HG03060 (cell line): ENCODE results near the gene DOK5.
"Not testable (repeated sequence)": the region's sequence is repeated elsewhere in the genome, so short reads cannot be mapped to it uniquely, and the experiment has no call there.

ENCODE experiments used
- ATAC-seq: cut with Tn5 transposase; IDR thresholded peaks from one replicate; pipeline ENCODE4 v1.9.1; 2021; ENCODE audit warnings: low read depth, moderate number of reproducible peaks; ENCODE audit not compliant: unreplicated experiment

The DOK5 gene

GRCh38 chr20:54475334-54476168 lies at the start of gene DOK5:
Gene DOK5 (plus strand): TSS chr20:54475593. CDS start chr20:54475947, 354 bp downstream.
- no peak for ATAC-seq

DNA sequence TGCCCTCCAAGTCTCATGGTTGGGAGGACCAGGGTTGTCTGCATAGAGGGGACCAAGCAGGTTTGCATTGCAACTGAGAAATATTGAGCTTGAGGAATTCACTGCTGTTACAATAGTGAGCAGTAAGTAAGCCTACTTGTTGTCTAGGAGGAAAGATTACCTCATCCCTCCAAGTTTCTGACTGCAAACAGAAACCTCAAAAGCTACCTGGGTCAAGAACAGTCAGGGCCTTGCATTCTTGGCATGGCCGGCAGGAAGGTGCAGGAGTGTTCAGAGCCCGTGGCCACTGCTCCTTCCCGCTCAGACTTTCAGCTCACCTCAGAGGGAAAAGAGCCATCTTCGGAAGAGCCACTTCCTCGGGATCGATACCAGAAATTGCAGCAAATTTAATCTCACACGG lies 46.0 kb upstream of the DOK5 start:
- ATAC-seq: no peak

DNA sequence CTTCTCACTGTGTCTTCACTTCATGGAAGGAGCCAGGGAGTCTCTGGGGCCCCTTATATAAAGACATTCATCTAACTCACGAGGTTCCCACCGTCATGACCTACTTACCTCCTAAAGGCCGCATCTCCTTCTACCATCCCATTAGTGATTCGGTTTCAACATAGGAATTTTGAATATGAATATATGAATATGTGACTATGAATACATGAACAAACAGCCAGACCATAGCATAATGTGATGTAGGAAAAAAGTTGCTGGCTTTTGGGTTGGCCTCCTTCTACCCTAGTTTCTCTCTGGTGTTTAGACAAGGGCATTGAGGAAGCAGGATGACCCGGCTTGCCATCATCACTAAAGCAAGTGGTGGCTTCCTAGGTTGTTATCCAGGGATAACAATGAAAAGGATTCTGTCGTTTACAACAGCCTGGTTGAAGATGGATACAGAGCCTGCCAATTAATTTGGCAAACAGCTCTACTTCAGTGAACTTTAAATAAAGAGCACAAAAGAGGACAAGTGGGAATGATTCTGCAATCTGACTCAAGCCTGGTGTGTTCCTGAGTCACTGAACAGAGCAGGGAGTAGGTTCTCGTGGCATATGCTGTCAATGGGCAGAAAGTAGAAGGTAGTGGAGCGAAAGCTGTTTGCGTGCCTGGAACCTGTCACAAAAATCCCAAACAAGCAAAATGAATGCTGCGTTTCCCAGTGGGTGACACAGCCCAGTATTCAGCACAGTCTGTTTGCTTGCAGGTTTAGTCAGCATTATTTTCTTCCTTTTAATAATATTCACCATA lies 44.0 kb upstream of the DOK5 start:
- ATAC-seq: no peak

GRCh38 chr20:54432966-54433365 lies 42.4 kb upstream of the DOK5 start:
- no peak for ATAC-seq

- ATAC-seq: no peak
Observed at GRCh38 chr20:54433636-54434035, 41.8 kb upstream of the DOK5 start.

GRCh38 chr20:54434196-54434595 lies 41.2 kb upstream of the DOK5 start:
- no peak for ATAC-seq

DNA sequence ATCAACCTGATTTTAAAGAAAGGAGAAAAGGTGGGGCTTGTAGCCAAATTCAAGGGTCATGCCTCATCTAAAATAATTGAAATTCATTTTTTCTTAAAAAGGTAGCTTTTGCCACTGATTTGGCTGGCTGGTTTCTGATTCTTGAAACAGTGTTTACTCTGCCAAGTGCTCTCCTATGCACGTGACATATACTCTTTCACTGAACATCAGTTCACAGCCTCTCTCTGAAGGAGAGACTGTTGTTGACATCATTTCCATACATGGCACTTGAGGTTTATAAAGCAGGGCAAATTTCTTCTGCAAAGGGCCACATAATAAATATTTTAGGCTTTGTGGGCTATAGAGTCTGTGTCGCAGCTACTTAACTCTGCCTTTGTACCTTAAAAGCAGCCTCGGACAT lies 40.4 kb upstream of the DOK5 start:
- no peak for ATAC-seq

- ATAC-seq: not testable (repeated sequence)
Observed at GRCh38 chr20:54436410-54436809, 39.0 kb upstream of the DOK5 start.

DNA sequence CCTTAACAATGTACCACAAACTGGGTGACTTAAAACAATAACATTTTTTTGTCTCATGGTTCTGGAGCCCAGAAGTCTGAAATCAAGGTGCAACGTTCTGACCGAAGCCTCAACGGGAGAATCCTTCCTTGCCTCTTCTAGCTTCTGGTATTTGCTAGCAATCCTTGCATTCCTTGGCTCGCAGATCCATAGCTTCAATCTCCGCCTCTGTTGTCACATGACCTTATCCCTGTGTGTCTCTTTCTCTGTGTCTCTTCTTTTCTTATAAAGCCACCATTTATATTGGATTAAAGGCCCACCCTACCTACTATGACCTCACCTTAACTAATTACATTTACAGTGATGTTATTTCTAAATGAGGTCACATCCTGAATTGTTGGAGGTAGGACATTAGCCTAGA lies 37.2 kb upstream of the DOK5 start:
- no peak for ATAC-seq

DNA sequence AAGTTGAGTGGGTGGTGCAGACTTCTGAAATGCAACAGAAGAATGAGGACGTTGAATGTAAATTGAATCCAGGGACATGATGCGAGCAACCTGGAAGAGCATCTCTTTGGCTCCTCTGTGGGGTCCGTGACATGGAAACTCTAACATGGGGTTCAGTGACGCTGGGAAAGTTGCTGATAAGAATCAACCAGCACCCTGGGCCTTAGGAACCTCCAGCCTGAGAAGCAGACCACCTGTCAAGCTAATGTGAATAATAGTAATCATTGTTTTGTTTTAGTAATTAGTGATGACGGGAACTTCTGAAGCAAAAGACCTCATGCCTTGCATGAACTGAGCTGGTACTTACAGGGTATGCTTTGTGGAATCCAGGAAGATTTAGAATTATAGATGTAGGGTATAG lies 25.2 kb upstream of the DOK5 start:
- ATAC-seq: no peak

GRCh38 chr20:54451171-54451570 lies 24.2 kb upstream of the DOK5 start:
- no peak for ATAC-seq

DNA sequence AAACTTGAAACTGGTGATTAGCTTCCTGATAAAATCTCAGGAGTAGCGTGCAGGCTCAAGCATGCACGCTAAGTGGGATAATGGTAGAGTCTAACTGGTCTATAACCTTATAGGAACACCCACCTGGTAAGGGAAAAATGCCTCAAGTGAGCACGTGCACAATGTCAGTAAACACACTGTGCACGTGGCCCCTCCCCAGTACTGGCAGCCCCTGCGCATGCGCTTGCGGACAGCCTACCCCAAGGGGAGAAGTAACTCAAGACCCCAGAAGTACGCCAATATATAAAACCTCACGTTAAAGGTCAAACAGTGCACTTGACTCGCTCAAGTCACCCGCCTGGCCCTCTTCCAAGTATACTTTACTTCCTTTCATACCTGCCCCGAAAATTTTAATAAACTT lies 23.1 kb upstream of the DOK5 start:
- ATAC-seq: no peak

DNA sequence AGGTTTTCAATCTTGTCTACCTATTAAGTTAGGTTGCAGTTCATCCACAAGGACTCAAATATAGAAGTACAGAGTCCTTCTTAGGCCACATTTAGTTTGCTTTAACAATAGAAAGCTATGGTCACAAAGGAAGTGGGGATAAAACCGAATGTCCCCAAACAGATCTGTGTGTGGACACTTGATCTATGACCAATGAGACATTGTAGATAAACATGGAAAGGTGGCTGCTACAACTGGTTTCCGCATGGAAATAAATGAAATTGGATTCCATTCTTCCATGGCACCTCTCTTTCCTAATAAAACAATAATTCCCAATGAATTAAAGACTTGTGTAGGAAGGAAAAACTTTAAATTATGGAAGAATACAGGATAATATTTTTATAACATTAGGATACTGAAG lies 20.4 kb upstream of the DOK5 start:
- ATAC-seq: no peak

DNA sequence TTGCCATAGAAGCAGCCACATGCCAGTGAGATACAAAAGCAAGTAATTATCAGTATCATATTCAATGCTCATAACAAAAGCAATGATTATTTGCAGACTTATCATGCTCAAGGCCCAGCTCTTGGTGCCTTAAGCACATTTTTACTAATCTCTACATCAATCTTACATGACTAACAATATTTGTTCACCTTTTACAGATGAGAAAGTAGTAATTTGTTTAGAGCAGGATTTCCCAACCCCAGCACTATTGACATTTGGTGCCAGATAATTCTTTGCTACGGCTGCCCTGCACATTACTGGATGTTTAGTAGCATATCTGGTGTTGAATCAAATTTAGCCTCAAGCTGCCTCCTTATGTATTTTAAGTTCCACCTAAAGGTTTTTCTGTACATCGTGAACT lies 19.0 kb upstream of the DOK5 start:
- ATAC-seq: no peak

- ATAC-seq: no peak
Observed at GRCh38 chr20:54456961-54457360, 18.4 kb upstream of the DOK5 start.

GRCh38 chr20:54458219-54458618 lies 17.2 kb upstream of the DOK5 start:
- ATAC-seq: no peak

GRCh38 chr20:54459279-54459678 lies 16.1 kb upstream of the DOK5 start:
- no peak for ATAC-seq

DNA sequence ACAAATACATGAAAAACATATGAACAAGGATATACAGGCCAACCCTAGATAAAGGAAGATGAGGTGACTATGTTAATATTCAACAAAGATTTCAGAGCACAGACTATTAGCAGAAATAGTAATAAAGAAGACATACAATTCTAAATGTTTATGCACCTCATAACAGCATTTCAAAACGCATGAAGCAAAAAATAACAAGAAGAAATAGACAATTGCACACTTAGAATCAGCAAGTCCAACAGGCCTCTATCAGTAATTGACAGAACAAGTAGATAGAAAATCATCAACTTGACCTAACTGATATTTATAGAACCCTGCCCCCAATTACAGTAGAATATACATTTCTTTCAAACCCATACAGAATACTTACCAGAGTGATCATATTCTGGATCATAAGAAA lies 11.4 kb upstream of the DOK5 start:
- ATAC-seq: no peak

DNA sequence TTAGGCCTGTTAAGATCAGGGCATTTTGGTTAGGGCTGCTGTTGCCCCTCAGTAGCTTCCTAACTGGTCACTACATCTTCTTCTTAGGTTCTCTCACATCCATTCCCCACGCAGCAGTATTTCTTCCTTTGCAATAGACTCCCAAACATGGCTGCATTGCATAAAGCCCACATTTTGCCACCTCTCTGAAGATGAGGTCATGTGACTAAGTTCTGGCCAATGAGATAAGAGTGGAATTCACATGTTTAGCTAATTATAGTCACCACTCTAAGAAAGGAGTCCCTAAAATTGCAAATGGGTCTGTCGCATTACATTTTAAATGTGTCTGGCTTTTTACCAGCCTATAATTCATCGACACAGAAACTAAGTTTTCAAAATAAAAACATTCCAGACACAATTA lies 9.3 kb upstream of the DOK5 start:
- ATAC-seq: no peak

DNA sequence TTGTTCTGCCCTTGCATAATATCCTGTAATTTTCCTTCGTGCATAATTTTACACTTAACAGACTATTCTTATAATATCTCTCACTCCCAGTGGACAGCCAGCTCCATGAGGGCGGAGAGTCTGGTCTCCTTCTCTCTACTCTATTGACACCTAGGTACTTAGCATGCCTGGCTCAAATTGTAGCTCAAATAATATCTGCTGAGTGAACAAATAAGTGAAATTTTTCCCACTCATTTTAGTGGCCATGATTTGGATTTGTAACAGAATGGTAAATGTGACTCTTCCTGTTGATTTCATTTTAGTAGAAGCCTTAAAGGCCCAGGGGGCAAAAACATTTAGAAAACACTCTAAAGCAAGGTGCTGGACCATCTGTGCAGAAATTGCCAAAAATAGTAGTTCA lies 7.8 kb upstream of the DOK5 start:
- ATAC-seq: no peak

DNA sequence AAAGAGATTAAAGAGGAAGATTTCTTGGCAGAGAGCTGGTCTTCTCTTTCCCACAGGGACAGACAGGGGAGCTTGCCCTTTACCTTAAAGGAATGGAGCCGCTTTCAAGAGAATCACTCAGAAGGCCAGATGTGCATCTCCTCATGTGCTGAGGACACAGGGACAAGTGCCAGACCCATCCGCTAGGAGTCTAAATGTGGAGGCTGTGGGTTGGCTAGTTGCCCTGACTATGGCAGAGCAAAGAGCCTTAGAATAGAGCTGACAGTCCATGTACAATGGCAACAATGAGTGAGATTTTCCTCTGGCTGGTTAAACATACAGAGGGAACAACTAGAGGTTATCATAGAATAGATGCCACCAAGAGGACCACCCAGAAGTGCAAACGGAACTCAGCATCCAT lies 7.3 kb upstream of the DOK5 start:
- no peak for ATAC-seq

DNA sequence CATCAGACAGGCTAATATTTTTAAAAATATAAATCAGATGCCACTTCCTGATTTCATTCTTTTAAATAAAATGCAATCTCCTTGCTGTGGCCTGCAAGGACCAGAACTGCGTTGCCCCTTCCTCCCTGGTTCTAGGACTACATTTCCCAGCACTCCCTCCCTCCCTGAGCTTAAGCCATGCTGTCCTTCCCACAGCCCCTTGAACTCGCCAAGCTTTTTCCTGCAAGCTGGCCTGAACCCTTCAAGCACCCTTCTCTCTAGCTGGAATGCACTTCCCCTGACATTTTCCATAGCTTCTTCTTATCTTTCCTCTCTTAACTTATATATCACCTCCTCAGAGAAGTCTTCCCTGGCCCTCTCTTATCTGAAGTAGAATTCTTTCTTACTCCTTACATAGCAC lies 6.1 kb upstream of the DOK5 start:
- ATAC-seq: no peak
